ENCODE measurements around the gene PRKN.
"Not testable (repeated sequence)": the region's sequence is repeated elsewhere in the genome, so short reads cannot be mapped to it uniquely, and the experiment has no call there.

Gene PRKN

DNA sequence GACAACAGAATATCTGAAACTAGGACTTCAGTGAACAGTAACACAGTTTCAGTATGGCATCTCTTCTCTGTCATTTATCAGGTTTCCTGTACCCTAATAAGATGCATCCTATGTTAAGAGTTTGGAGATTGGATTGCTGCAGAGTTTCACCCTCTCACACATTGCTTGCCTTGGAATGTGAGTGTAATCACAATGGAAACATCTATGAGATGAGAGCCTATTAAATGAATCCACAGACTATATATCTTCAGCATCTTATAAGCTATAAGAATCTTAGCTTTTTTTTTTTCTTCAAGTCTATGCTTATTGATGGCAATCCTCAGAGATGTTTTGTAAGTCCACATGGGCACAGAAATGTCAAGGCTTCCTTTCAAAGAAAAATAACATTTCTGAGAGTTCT, 292.5 kb downstream of the PRKN start:
- no peak for DNase-seq

DNA sequence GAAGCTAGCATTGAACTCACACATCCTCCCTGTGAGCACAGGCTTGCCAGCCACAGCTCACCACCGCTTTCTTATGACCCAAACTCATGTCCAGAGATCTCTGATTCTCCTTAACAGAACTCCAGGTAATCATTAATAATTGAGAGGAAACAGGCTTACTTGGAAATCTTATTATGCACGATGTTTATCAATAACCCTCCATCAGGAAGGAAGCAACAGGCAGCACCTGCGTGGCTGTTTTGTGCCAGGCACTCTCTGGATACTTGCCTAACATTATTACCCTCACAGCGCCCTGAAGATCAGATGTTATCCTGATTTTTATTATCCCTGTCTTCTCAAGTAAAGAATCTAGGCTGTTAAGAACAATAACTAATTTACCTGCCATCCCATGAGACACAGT, 306.6 kb downstream of the PRKN start:
- no peak for DNase-seq

DNA sequence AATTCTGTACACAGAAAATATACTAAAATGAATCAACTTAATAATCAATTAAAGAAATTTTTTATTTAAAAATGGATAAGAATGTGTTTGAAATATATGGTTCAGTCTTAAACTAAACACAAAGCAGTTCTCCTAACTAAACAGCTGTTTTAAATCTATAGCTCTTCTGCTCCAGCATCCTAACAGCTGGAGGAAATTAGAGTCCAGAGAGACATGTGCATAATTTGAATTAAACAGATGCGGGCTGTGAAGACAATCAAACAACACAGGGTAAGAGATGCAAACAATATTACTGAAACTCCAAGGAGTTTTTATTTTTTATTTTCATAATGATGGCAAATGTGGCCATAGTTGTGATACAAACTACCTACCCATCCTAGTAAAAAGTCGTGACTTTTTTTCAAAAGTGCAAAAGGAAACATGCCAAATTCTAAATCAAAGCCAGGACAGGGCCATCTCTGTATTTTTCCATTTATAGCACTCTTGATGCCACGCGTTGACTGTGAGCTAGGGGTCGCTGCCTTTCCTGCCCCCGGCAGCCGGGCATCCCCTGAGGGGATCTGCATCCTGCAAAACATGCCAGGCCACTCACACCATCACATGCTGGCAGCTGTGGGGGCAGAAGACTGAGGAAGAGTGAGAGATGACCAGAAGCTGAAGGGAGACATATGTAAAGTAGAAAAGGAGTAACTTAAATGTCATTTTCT, 310.6 kb downstream of the PRKN start:
- no peak for DNase-seq

DNA sequence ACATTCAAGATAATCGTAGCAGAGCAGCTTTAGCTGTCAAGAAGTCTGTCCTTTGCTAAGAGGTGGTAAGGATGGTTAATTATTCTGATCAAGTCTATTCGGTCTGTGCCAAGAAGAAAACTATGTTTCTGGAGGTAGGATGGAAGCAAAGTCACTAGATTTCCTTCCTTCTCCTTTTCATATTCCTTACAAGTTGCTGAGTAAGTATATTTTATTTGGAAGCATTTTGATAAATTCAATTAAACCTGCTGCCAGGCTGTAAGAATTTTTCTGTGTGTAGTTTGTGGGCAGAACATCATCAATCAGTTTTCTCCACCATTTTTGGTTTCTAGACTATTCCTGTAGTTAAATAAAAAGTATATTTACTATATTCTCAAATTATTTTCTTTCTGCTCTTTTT, 311.3 kb downstream of the PRKN start:
- no peak for DNase-seq

DNA sequence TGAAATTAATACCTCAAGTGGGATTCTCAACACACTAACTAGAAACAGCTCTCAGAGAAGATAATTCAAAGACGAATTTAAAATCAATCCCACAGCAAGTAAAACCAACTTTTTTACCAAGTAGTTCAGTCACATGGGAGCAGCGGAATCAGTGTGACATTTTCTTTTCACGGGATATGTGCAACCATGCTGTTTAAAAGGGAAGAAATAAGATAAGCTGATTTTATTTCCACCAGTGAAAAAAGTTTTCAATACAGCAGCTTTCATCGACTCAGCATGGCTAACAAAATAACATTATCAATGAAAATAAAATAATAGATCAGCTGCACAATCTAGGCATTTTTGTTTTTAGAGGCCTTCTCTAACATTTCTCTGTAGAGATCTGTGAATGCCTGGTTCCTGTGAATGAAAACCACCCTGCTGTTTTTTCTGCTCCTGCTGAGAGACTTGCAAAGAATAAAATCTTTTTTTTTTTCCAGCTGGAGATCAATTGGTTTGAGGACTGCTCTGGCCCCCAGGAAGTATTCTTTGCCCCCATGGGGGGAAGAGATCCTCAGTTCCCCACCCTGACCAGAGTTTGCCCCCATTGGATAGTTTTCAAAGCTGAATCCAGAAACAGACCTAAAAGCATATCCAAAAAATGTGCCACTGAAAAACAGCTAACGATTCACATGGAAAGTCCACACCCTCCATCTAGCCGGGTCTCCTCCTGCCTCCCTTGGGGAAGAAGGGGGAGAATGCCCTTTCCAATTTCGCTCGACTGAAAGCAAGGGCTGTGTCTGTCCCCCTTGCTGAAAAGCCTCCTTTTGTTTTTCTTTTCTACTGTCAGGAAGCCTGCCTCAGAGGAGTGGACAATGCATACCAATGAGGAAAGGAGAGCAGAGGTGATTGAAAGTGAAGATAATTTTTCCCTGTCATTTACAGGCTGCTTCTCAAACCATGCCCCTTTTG, 317.6 kb downstream of the PRKN start:
- no peak for DNase-seq

DNA sequence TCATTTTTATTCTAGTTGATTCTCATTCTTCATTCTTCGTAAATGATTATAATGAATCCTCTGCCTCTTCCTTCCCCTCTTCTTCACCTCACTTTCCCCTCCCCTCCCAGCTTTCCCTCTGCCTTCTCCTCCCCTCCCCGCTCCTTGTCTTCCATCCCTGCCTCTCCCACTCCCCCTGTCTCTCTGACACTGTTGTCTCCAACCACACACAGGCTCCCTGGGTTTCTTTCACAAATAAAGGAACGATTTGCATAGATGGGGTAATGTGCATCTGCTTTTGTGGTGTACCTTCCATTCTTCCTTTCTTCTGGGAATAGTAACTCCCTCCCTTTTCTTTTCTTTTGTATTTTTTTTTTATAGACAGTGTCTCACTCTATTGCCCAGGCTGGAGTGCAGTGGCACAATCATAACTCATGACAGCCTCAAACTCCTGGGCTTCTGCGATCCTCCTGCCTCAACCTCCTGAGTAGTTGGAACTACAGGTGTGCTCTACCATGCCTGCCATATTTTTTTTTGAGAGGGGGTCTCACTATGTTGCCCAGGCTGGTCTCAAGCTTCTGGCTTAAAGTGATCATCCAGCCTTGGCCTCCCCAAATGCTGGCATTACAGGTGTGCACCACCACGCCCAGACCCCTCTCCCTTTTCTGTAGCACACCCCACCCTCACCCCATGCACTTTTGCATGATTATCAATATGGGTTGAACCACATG, 318.6 kb downstream of the PRKN start:
- DNase-seq: no peak

DNA sequence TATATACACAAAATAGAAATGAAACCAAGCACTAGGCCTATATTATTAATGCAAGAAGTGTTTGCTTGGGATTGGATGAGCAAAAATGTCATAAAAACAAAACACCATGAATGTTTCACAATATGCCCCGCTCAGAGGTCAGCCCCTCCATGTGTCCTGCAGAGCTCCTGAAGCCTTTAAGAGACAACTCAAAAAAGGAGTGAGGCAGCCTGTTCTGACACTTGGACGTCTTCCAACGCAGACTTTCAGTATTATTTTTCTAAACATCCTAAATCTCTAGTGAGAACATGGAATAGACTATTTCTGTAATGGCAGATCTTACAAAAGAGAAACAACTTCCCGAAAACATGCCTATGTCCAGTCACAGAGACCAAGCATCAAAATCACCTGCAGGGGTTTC, 322.6 kb downstream of the PRKN start:
- DNase-seq: no peak

DNA sequence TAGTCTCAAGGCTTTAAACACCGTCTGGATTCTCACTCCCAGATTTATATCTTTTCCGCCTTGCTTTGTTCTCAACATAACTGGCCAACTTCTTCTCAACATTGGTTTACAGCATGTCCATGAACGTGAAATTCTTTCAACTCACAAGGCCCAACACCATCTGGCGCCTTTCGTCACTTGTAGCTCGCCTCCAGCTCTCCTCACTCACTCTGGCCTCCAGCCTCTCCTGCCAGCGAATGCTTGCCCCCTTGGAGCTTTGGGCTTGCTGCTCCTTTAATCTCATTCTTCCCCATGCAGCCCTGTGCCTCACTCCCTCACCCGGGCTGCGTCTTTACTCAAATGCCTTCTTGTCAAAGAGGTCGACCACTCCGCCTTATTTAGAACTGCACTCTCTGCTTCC, 324.5 kb downstream of the PRKN start:
- no peak for DNase-seq

DNA sequence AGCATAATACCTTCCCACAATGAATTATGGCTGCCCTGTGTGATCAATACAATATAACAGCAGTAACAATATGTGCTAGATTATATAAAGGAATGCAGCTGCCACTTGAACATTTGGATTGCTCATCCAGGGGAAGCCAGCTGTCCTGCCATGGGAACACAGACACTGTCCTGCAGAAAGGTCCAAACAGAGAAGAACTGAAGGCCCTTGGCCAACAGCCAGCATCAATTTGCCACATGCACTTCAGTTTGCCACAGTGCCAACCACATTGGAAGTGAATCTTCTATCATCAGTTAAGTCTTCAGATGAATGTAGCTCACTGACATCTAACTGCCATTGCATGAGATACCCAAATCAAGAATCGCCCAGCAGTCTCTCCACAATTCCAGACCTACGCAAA, 332.4 kb downstream of the PRKN start:
- DNase-seq: no peak

DNA sequence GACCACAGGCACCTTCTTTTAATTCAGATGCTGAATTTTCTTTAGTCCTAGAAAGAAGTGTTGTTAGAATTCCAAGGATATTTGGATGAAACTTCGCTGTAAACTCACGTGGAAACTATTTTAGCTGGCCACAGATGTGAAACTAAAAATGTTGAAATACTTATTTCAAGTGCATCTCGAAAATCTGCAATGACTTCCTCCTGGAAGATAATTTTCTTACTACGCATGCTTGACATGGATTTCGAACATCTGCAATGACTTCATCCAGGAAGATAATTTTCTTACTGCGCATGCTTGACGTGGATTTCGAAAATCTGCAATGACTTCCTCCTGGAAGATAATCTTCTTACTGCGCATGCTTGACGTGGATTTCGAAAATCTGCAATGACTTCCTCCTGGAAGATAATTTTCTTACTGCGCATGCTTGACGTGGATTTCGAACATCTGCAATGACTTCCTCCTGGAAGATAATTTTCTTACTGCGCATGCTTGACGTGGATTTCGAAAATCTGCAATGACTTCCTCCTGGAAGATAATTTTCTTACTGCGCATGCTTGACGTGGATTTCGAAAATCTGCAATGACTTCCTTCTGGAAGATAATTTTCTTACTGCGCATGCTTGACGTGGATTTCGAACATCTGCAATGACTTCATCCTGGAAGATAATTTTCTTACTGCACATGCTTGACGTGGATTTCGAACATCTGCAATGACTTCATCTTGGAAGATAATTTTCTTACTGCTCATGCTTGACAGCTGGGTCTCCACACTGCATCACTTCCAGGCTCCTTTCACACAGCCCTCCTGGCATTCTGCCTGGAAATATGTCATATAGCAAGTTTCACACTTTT, 336.4 kb downstream of the PRKN start:
- not testable (repeated sequence) for DNase-seq

DNA sequence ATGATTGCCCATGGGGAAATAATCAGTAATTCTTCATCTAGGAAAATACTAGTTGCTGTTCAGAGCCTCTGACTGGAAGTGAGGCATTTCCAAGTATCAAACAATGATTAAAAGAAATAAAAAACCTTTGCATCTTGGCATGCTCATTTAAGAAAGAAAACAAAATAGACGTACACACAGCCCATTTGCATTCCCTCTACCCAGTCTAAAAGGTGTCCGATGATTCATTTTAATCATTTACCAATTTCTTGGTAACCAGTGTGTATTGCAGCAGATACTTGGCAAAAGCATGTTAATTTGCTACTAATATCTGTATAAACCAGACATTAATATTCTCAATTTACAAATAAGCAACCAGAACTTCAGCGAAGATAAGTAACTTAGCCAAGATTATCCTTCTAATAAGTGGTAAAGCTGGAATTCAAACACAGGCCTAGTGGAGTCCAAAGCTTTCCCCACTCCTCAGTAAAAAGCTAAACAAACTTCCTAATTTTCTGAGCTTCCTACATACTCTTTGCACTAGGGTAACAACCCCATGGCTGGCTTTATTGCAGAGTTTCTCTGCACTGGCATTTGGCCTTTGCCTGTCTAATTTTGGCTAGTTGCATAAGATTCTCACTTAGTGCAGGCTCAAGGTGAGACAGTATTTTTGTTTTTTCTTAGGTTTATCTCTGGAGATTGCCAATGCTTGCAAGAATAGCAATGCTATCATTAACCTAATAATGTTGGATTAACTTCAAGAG, 338.1 kb downstream of the PRKN start:
- no peak for DNase-seq

DNA sequence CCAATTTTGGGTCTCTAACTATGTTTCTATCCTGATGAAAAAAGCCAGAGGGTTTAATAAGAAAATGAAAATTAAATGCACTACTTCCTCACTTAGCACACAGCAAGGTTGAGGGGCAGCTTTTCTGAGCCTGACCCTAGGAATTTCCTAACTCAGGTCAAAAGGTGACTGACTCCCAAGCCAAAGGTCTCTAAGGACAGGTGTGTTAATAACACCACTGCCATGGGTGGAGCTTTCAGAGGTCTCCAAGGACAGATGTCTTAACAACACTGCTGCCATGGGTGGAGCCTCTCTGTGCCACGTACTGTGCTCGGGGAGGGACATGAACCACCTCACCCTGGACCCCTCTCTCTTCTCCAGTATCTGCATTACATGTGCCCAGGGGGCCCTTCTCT, 339.2 kb downstream of the PRKN start:
- no peak for DNase-seq

DNA sequence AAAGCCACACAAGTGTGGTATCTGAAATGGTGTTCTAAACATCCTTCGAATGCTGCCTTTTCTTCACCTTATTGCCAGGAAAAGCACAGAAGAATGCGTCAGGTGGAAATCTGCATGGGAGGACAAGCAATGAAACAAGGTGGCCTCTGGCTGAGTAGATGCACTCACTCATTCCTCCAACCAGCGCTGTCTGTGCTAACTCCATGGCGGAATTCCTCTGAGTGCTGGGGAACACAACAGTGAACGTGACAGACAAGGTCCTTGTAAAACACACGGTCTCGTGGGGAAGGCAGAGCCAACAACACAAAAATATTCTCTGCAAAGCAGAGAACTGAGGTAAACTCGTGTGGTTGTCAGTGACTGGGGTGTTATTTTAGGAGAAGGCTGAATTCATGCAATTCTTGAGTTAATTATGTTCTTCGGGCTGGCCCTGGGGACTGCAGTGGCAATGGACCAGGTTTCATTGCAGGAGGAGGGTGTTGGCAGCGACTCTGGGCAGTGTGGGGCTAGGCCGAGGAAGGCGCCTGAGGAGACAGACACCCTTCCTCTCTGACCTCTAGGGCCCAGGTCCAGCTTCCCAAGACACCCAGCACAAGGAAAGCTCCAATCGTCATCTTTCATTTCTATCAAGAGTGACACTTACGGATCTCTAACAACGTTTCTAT, 339.7 kb downstream of the PRKN start:
- no peak for DNase-seq

DNA sequence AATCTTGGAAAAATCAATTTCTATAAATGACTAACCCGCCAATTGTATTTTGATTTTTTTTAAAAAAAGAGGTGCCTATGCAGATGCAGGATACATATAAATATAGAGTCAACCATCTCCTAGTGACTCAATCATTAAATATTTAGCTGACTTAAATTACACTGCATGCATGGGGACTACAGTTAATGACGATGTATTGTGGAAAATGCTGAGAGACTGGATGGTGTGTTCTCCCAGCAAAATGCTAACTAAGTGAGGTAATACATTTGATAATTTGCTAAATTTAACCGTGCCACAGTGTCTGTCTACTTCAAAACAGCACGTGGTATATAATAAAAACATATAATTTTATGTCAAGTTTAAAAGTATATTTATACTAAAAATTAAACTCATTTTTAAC, 341.6 kb downstream of the PRKN start:
- DNase-seq: no peak

DNA sequence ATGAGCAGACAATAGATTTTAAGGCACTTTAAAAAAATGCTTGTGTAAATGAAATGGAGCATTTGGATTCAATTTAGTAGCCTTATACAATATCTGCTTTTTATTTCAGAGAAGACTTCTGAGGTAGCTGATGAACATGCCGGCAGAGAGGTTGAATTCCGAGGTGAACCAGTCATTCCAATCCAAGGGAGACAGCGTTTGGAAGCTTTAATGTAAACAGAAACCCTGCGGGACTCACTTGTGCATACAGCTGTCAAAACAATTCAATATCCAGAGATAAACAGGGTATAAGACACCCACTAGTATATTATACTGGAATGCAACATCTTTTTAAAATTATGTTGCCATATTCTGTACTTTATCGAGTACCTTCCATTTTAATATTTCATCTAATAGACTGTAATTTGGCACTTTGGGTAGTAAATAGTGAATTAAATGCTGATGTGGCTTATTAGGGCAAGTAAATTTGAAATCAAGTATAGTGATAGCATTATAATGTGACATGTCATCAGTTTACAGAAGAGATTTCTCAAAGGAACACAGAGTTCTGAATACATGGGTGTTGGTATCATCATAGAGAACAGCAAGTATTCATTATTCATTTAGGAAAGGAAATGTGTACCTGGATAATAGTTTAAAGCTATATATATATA, 347.7 kb downstream of the PRKN start:
- DNase-seq: no peak

DNA sequence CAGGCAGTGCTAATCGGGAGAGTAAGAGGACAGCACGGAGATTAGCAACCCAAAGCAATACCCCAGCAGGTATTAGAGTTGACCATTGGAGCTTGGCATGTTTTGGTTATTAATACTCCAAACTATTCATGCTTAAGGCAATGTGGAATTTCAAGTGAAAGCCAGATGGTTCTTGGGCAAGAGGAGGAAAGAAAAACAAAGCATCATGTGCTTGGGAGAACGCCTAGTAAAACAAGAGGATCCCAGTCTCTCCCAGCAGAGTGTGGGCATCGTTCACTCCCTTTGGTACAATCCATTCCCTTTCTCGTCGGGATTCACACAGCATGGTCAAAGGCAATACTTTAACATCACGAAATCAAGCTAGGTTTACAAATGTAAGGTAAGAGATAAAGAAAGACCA, 349.8 kb downstream of the PRKN start:
- DNase-seq: no peak

DNA sequence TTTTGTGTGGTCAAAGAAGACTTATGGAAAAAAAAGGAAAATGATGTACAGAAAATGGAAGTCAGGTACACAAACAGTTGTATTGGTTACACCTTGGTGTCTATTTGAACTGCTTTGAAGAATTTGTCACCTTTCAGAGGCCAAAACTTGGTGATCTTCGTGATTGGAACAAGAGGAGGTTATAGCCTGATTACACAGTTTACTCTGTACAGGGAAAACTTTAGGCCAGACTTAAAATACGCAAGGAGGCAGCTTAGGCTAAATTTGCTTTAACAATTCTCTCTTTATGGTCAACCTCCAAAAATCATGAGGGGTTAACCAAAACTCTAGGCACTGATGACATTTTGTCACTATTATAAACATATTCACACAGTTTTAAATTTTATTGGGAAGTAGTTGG, 353.7 kb downstream of the PRKN start:
- no peak for DNase-seq

DNA sequence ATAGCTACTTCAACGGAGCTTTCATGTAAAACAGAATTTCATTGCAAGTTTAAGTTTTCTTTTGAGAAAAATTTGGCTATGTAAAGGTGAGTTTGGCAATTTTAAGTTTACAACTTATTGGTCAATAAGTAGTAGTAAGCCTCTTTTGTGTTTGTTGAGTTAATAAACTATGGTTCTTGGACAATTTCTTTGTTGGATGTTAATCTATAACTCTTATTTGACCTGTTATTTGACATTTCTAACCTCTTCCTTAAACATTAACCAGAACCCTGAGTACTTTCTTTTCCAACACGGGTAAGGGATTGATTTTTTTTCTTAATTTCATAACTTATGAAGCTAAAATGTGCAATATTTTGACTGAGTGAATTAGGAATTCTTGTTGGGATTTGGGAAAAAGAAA, 354.4 kb downstream of the PRKN start:
- no peak for DNase-seq

DNA sequence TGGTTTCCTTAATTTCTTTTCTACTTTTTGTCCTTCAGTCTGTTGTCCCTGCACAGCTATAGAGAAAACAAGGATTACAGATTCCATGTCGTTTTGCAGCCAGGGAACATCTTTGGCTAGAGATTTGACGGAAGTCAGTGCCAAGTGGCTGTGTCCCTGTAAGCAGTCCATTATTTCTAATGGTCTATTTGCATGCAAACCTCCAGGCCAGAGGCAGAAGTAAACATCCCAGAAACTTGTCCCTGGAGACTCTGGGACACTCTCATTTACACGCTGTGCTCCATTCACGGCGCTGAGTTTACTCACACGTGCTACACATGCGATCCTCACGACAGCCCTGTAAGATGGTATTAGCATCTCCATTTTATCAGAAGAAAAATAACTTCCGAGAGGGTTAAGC, 355.5 kb downstream of the PRKN start:
- no peak for DNase-seq

DNA sequence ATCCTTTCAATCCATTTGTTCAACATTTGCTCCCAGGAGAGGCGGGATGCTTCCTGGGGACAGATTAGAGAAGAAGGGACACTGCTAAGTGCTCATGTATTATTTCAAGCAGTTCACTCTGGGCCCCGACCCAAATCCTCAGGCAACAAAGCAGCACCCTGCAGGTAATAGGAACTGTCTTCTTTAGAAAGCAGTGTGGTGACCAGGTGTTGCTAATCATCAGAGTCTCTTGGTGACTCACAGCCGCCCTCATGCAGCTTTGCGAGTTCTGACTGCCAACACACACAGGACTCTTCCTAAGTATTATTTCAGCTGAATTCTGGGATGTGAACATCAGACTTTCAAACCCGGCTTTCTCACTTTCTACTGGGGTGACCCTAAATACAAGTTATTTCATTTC, 356.4 kb downstream of the PRKN start:
- no peak for DNase-seq

DNA sequence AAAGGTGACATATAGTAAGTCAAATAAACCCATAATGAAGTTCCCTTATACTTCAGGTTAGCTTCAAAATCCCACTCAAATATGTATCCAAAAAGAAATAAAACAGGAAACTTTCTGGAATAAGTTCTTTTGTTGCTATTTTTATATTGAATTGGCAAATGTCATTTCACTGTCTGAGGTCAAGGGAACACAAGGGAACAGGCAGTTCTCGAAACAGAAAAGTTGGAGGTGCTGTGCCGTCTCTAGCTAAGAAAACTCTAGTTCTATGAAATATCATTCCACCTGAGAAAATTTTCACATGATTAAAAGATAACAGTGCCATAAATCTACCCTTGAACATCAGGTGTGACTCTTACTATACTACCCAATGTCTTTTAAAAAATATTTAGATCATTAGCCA, 358.5 kb downstream of the PRKN start:
- no peak for DNase-seq

All from effector CD4-positive, alpha-beta T cell (primary cell).